GM23338 (cell line): ENCODE results near the gene HSPA12A. TPM values are rescaled to one million over a fixed set of nuclear protein-coding genes. Genes with fewer than 3 reads are reported as not detected.

Source experiments
- ATAC-seq: fragments of 200-7000 bp; cut with Tn5 transposase; 3 replicates; pipeline ENCODE4 v1.9.1; 2020
- DNase-seq: peaks from one replicate; pipeline ENCODE4 v3.0.0-alpha.2; 2015; ENCODE audit warnings: low spot score
- H2AFZ ChIP-seq: fragments of 200-600 bp; sonication (generic); 2 replicates; pipeline ENCODE4 v1.8.0; 2016; ENCODE audit warnings: antibody characterized with exemption, mild to moderate bottlenecking, moderate library complexity
- H3F3A ChIP-seq: fragments of 200-600 bp; sonication (generic); replicated peaks from 2 replicates; pipeline ENCODE4 v1.8.0; 2017; ENCODE audit warnings: antibody characterized with exemption, mixed run types, low read depth
- H3K27ac ChIP-seq: fragments of 200-600 bp; sonication (generic); 2 replicates; pipeline ENCODE4 v1.6.1; 2016; ENCODE audit warnings: low read depth
- H3K27me3 ChIP-seq: fragments of 200-600 bp; sonication (generic); 2 replicates; pipeline ENCODE4 v1.8.0; 2016; ENCODE audit warnings: mild to moderate bottlenecking, mixed run types, moderate library complexity; ENCODE audit not compliant: insufficient read depth
- H3K36me3 ChIP-seq: fragments of 200-600 bp; sonication (generic); 2 replicates; pipeline ENCODE4 v1.8.0; 2016; ENCODE audit warnings: mild to moderate bottlenecking; ENCODE audit not compliant: insufficient read depth
- H3K4me1 ChIP-seq: fragments of 200-600 bp; sonication (generic); 2 replicates; pipeline ENCODE4 v1.8.0; 2016; ENCODE audit warnings: mild to moderate bottlenecking, moderate library complexity; ENCODE audit not compliant: insufficient read depth
- H3K4me2 ChIP-seq: fragments of 200-600 bp; sonication (generic); 2 replicates; pipeline ENCODE4 v1.7.1; 2017; ENCODE audit warnings: mixed run types
- H3K4me3 ChIP-seq: fragments of 200-600 bp; sonication (generic); 2 replicates; pipeline ENCODE4 v1.6.1; 2016; ENCODE audit warnings: mixed run types
- H3K79me2 ChIP-seq: fragments of 200-600 bp; sonication (generic); replicated peaks from 2 replicates; pipeline ENCODE4 v1.8.0; 2017; ENCODE audit warnings: mild to moderate bottlenecking; ENCODE audit not compliant: insufficient read depth
- H3K9me2 ChIP-seq: fragments of 200-600 bp; sonication (generic); 2 replicates; pipeline ENCODE4 v1.8.0; 2017; ENCODE audit not compliant: insufficient read depth
- H4K20me1 ChIP-seq: fragments of 200-600 bp; sonication (generic); replicated peaks from 2 replicates; pipeline ENCODE4 v1.8.0; 2017; ENCODE audit warnings: mild to moderate bottlenecking; ENCODE audit not compliant: insufficient read depth
- H3K27ac Mint-ChIP-seq: 2 replicates; pipeline ENCODE4 v1.8.0; 2020; ENCODE audit warnings: inconsistent platforms, mild to moderate bottlenecking, moderate library complexity, mixed read lengths
- H3K27me3 Mint-ChIP-seq: 3 replicates; pipeline ENCODE4 v1.8.0; 2022; ENCODE audit warnings: low read depth, mild to moderate bottlenecking, moderate library complexity, mixed read lengths, inconsistent platforms; ENCODE audit not compliant: insufficient read depth, poor library complexity
- H3K36me3 Mint-ChIP-seq: 3 replicates; pipeline ENCODE4 v1.8.0; 2021; ENCODE audit warnings: low read depth, mild to moderate bottlenecking, inconsistent platforms, moderate library complexity, mixed read lengths
- H3K4me1 Mint-ChIP-seq: 3 replicates; pipeline ENCODE4 v1.8.0; 2020; ENCODE audit warnings: mild to moderate bottlenecking, inconsistent platforms, mixed read lengths
- H3K4me3 Mint-ChIP-seq: 3 replicates; pipeline ENCODE4 v1.8.0; 2021; ENCODE audit warnings: moderate library complexity, mild to moderate bottlenecking, inconsistent platforms, mixed read lengths
- H3K9me3 Mint-ChIP-seq: 3 replicates; pipeline ENCODE4 v1.8.0; 2020; ENCODE audit warnings: moderate library complexity, mild to moderate bottlenecking, inconsistent platforms, mixed read lengths
- CREB1 ChIP-seq: fragments of 250-450 bp; sonication (Bioruptor Pico); IDR thresholded peaks from 2 replicates; pipeline ENCODE4 v1.5.0; 2020; ENCODE audit warnings: low read depth, mild to moderate bottlenecking, moderate library complexity
- CTCF ChIP-seq, 2 experiments: fragments of 200-600 bp in 1 of 2; sonication (generic) in 1 of 2; conservative IDR thresholded peaks; 2 replicates each; pipeline versions ENCODE4 v1.5.1 to v1.6.1; 2016 to 2017; ENCODE audit warnings: antibody characterized with exemption in 2 of 2, low read depth in 2 of 2, mild to moderate bottlenecking in 2 of 2, moderate library complexity in 1 of 2
- ETS1 ChIP-seq: IDR thresholded peaks from 2 replicates; pipeline ENCODE4 v1.6.1; 2016; ENCODE audit warnings: antibody characterized with exemption
- EZH2 ChIP-seq: fragments of 200-600 bp; sonication (generic); IDR thresholded peaks from one replicate; pipeline ENCODE4 v1.8.0; 2017; ENCODE audit warnings: antibody characterized with exemption, mild to moderate bottlenecking, low read depth; ENCODE audit not compliant: unreplicated experiment
- NANOG ChIP-seq: IDR thresholded peaks from 2 replicates; pipeline ENCODE4 v1.6.1; 2016; ENCODE audit warnings: antibody characterized with exemption, borderline replicate concordance
- REST ChIP-seq: IDR thresholded peaks from one replicate; pipeline ENCODE4 v1.6.1; 2018; ENCODE audit warnings: antibody characterized with exemption; ENCODE audit not compliant: unreplicated experiment
- STAT1 ChIP-seq: IDR thresholded peaks from one replicate; pipeline ENCODE4 v1.6.1; 2016; ENCODE audit warnings: antibody characterized with exemption; ENCODE audit not compliant: unreplicated experiment
- ZNF114 ChIP-seq: fragments of 250-450 bp; sonication (Bioruptor Pico); IDR thresholded peaks from 2 replicates; pipeline ENCODE4 v1.5.0; 2020; ENCODE audit warnings: mild to moderate bottlenecking, moderate library complexity
- ZNF462 ChIP-seq: fragments of 250-450 bp; sonication (Bioruptor Pico); IDR thresholded peaks from 2 replicates; pipeline ENCODE4 v1.5.0; 2020; ENCODE audit warnings: mild to moderate bottlenecking, moderate library complexity
- polyA plus RNA-seq: library from polyadenylated mRNA; unstranded; fragments of >200 nt; fragmentation: Nextera tagmentation; extraction: Ambion mirVana; gene quantifications from 2 replicates; pipeline ENCODE4 v1.2.1, GENCODE V29; 2016
- total RNA-seq: library from RNA; depleted of rRNA; stranded (reverse); fragments of >200 nt; shearing (Covaris generic); gene quantifications from 2 replicates; pipeline ENCODE4 v1.2.3, GENCODE V29; 2014

HSPA12A gene
- total and polyA plus RNA-seq, 2 experiments from 2014 or later, result 4.4 to 6.3 TPM

- Histone ChIP-seq H3K27ac (no peak overlapping the region), H3K79me2 (no peaks in the 10 kb centered on the region), H3K27me3 (no peaks in the 10 kb centered on the region), H3K4me3 (no peak overlapping the region), H3K4me1 (peaks cover 22% of the 10 kb centered on the region), H3F3A (no peaks in the 10 kb centered on the region), H2AFZ (no peak overlapping the region), H3K36me3 (no peaks in the 10 kb centered on the region), H4K20me1 (no peaks in the 10 kb centered on the region), H3K9me2 (no peaks in the 10 kb centered on the region), H3K4me2 (no peak overlapping the region)
- no peak for DNase-seq
- Mint-ChIP-seq H3K4me3 (no peak overlapping the region), H3K4me1 (peaks cover 38% of the 10 kb centered on the region), H3K36me3 (peaks cover 4% of the 10 kb centered on the region; the same call in 2 of the 3 replicates), H3K27ac (no peak overlapping the region), H3K9me3 (peaks cover 4% of the 10 kb centered on the region; the same call in 1 of the 3 replicates), H3K27me3 (peaks cover 6% of the 10 kb centered on the region)
- TF ChIP-seq REST, result no peak
- TF ChIP-seq ZNF114 (CRISPR knock-in tag), result no peak
- no peak for TF ChIP-seq ZNF462 (CRISPR knock-in tag)
- TF ChIP-seq ETS1, result no peak
- TF ChIP-seq EZH2, result no peak
- TF ChIP-seq CTCF (conservative IDR thresholded peaks at IDR 0.05; ENCODE audit: low read depth in 2 of 2), result no peak
- TF ChIP-seq NANOG, result no peak
- no peak for TF ChIP-seq STAT1
- no peak for TF ChIP-seq CREB1 (CRISPR knock-in tag)
- no peak for ATAC-seq
These were observed 53.4 kb downstream of the HSPA12A start for GRCh38 chr10:116688741-116689495.
